HG02798 (cell line): Measurements from ENCODE around the gene PEPD.

Experiments used
- ATAC-seq: cut with Tn5 transposase; IDR thresholded peaks from one replicate; pipeline ENCODE4 v1.9.1; 2021; ENCODE audit warnings: mild to moderate bottlenecking; ENCODE audit not compliant: unreplicated experiment, poor library complexity

Gene PEPD

GRCh38 chr19:33429891-33430673, 91.5 kb downstream of the PEPD start:
- no peak for ATAC-seq

GRCh38 chr19:33428627-33429125, 92.9 kb downstream of the PEPD start:
- no peak for ATAC-seq

DNA sequence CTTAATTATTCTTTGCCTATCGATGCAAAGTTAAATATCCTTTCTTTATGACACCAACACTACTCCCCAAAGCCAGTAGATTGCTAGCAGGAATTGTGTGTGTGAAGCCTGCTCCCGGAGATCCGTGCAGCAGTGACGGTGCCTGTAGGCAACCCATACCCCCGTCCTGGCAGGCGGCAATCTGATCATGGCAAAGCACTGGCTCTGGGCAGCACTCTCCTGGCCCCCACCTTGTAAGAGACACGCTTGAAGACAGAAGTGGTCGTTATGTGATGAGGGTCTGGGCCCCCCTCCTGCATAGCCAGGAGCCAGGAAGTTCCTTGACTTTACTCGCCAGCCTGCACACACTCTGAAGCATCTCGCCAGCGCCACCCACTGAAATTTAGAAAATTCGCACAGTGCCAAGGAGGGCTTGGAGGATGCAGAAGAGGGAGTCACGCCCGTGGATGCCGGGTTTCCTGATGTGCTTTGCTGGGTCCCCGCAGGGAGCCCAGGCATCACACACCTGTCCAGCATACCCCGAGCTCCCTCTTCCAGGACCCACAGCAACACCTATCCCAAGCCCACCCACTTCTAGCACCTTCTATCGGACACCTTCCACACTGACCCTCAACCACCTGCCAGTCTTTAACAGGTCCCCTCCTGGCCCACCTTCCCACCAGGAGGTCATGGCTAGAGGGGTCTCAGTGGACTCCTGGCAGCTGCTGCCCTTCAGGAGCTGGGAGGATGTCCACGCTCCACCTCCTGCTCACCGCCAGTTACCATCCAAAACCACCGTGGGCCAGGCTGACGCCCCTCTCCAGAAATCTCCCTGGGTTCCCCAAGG, 93.6 kb downstream of the PEPD start:
- no peak for ATAC-seq

- ATAC-seq = no peak
Observed at GRCh38 chr19:33426621-33427361, 94.8 kb downstream of the PEPD start.

- no peak for ATAC-seq
Observed at GRCh38 chr19:33424181-33424580, 97.4 kb downstream of the PEPD start.

GRCh38 chr19:33422369-33423180, 99.0 kb downstream of the PEPD start:
- no peak for ATAC-seq

DNA sequence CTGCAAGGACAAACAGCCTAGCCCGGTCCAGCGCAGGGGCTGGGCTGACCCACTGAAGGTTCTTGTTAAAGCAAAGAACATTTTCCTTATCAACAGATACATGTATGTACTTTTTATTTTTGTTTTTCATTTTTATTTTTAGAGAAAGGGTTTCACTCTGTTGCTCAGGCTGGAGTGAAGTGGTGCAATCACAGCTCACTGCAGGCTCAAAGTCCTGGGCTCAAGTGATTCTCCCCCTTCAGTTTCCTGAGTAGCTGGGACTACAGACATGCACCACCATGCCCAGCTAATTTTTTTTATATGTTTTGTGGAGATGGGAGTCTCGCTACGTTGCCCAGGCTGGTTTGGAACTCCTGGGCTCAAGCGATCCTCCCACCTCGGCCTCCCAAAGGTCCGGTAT, 100.2 kb downstream of the PEPD start:
- ATAC-seq = no peak

GRCh38 chr19:33420821-33421220, 100.8 kb downstream of the PEPD start:
- ATAC-seq = no peak

DNA sequence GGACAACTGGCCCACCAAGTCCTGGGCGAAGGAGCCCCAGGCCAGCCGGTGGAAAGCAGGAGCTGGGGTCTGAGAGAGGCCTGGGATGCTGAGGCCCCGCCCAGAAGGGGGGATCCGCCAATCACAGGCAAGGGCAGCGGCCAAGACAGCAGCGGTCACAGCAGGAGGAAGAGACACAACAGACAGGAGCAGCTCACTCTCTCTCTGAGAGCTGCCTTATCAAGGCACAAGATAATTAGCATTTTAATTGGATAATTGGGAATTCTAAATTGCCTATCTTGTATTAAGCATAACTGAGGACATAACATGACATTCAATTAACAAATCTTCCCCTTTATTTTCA, 101.8 kb downstream of the PEPD start:
- no peak for ATAC-seq

- ATAC-seq = no peak
Observed at GRCh38 chr19:33418871-33419787, 102.5 kb downstream of the PEPD start.

GRCh38 chr19:33418461-33418860, 103.1 kb downstream of the PEPD start:
- ATAC-seq = no peak

DNA sequence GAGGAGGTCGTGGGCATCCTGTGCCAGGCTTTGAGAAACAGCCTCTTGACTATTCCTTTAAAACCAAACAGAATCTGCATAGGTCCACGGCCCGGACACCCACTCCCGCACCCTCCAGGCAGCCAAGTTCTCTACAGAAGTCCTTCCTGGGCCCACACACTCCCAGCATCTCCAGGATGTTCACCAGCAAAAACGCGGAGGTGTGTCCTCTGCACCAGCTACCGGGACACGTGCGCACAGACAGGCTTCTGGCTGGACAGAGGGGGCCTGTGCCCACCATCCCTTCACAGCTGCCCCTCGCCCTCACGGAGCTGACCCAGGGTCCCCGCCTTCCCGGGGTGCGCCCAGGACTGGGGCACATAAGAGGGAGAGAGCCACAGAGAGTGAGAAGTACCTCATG, 103.8 kb downstream of the PEPD start:
- ATAC-seq = no peak

- no peak for ATAC-seq
Observed at GRCh38 chr19:33416307-33417215, 105.0 kb downstream of the PEPD start.

DNA sequence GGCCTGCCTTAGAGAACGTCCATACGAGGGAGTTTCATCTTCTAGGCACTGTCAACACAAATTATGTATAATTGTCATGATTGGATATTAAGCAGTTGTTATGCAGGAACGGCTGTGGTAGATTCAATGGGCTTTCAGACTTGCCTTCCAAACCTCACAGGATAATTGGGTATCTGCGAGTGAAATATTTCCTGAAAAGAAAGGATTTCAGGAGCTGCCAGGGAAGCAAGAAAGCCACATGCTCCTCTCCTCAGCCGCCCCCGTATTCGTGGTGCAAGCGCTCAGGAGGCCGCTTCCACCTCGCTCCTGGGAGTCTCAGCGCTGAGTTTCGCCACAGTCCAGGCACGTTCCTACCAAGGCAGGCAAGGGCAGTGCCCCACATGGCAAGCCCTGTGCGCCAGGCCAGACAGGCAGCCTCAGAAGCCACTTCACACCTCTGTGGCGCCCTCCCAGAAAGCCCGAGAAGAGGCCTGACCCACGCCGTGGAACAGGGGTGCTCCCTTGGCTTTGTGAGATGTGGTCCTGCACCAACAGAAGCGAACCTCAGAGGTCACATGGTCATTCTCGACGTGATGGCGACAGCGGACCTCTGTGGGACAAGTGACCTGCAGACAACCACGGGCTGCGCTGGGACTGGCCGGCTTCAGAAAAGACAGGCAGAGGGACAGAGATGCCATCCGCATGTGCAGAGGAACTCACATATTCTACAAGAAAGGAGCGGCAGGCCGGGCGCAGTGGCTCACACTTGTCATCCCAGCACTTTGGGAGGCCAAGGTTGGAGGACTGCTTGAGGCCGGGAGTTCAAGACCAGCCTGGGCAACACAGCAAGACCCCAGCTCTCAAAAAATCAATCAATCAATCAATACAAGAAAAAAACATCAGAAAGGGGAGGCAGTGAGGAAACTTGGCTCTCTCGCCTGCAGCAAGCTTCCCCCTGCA, 106.7 kb downstream of the PEPD start:
- no peak for ATAC-seq

- no peak for ATAC-seq
Observed at GRCh38 chr19:33413868-33414666, 107.5 kb downstream of the PEPD start.

- ATAC-seq = no peak
Observed at GRCh38 chr19:33413426-33413725, 108.2 kb downstream of the PEPD start.
